Activated naive CD4-positive, alpha-beta T cell (primary cell): ENCODE data around the gene MYOCD.

Experiments used
- DNase-seq, 4 experiments: peaks; one replicate each; lab custom pipeline; 2025; lab: John Stamatoyannopoulos, UW

MYOCD gene

GRCh38 chr17:12641084-12641483 is 24.6 kb upstream of the MYOCD start:
- no peak for DNase-seq

GRCh38 chr17:12642034-12642433 is 23.7 kb upstream of the MYOCD start:
- DNase-seq = no peak

GRCh38 chr17:12643822-12644221 is 21.9 kb upstream of the MYOCD start:
- DNase-seq = no peak

- no peak for DNase-seq
These were observed 21.1 kb upstream of the MYOCD start for GRCh38 chr17:12644623-12645022.

GRCh38 chr17:12646761-12647422 is 18.8 kb upstream of the MYOCD start:
- DNase-seq = no peak

- DNase-seq = no peak
These were observed 17.2 kb upstream of the MYOCD start for GRCh38 chr17:12648498-12648897.

GRCh38 chr17:12655936-12656335 is 9.8 kb upstream of the MYOCD start:
- DNase-seq = no peak

- no peak for DNase-seq
These were observed 9.3 kb upstream of the MYOCD start for GRCh38 chr17:12656354-12656753.

- DNase-seq = no peak
These were observed 6.2 kb upstream of the MYOCD start for GRCh38 chr17:12659500-12659899.

- no peak for DNase-seq
These were observed 1.4 kb upstream of the MYOCD start for GRCh38 chr17:12664252-12664651.

- DNase-seq = no peak
These were observed 812 bp upstream of the MYOCD start for GRCh38 chr17:12664894-12665262.

GRCh38 chr17:12666718-12667117 is 1.0 kb downstream of the MYOCD start:
- DNase-seq = no peak

GRCh38 chr17:12667299-12667958 is 1.7 kb downstream of the MYOCD start:
- DNase-seq = no peak

GRCh38 chr17:12671906-12672305 is 6.2 kb downstream of the MYOCD start:
- DNase-seq = no peak

- DNase-seq = no peak
These were observed 7.3 kb downstream of the MYOCD start for GRCh38 chr17:12672947-12673346.

GRCh38 chr17:12673788-12674187 is 8.1 kb downstream of the MYOCD start:
- DNase-seq = no peak

GRCh38 chr17:12680407-12680897 is 14.8 kb downstream of the MYOCD start:
- DNase-seq = no peak

GRCh38 chr17:12680993-12681392 is 15.3 kb downstream of the MYOCD start:
- DNase-seq = no peak

GRCh38 chr17:12683299-12683698 is 17.6 kb downstream of the MYOCD start:
- DNase-seq = no peak

GRCh38 chr17:12686486-12686885 is 20.8 kb downstream of the MYOCD start:
- DNase-seq = no peak

GRCh38 chr17:12688382-12688781 is 22.7 kb downstream of the MYOCD start:
- no peak for DNase-seq

- no peak for DNase-seq
These were observed 25.5 kb downstream of the MYOCD start for GRCh38 chr17:12691173-12691572.

GRCh38 chr17:12693640-12694039 is 27.9 kb downstream of the MYOCD start:
- no peak for DNase-seq

- DNase-seq = no peak
These were observed 40.4 kb downstream of the MYOCD start for GRCh38 chr17:12706070-12706469.
